Ishikawa (cell line): Measurements from ENCODE around the gene BABAM2.
A peak's percentile ranks its signal among the peaks of the same experiment; 100 is the strongest.

Experiments
- CEBPB ChIP-seq: IDR thresholded peaks from 2 replicates; pipeline ENCODE4 v1.6.1; 2012
- CREB1 ChIP-seq: IDR thresholded peaks from 2 replicates; pipeline ENCODE4 v1.6.1; 2012; ENCODE audit warnings: low read depth
- EGR1 ChIP-seq: IDR thresholded peaks from 2 replicates; pipeline ENCODE4 v1.6.1; 2012
- EP300 ChIP-seq: IDR thresholded peaks from 2 replicates; pipeline ENCODE4 v1.6.1; 2012; ENCODE audit warnings: borderline replicate concordance
- FOXM1 ChIP-seq: IDR thresholded peaks from 2 replicates; pipeline ENCODE4 v1.6.1; 2012; ENCODE audit warnings: low read depth, borderline replicate concordance
- NFIC ChIP-seq: IDR thresholded peaks from 2 replicates; pipeline ENCODE4 v1.6.1; 2012
- RAD21 ChIP-seq: IDR thresholded peaks from 2 replicates; pipeline ENCODE4 v1.6.1; 2012; ENCODE audit warnings: low read depth
- TAF1 ChIP-seq: IDR thresholded peaks from 2 replicates; pipeline ENCODE4 v1.6.1; 2012; ENCODE audit warnings: low read depth, mild to moderate bottlenecking
- TCF12 ChIP-seq: IDR thresholded peaks from 2 replicates; pipeline ENCODE4 v1.6.1; 2012; ENCODE audit warnings: low read depth
- TEAD4 ChIP-seq: IDR thresholded peaks from 2 replicates; pipeline ENCODE4 v1.6.1; 2012
- YY1 ChIP-seq: IDR thresholded peaks from 2 replicates; pipeline ENCODE4 v1.6.1; 2012; ENCODE audit warnings: low read depth
- ZBTB7A ChIP-seq: IDR thresholded peaks from 2 replicates; pipeline ENCODE4 v1.6.1; 2012; ENCODE audit warnings: low read depth
- TF ChIP-seq, protein P1 (sequence below): IDR thresholded peaks from 2 replicates; pipeline ENCODE4 v1.6.1; 2012; ENCODE audit warnings: low read depth, mild to moderate bottlenecking
- TF ChIP-seq, protein P2 (sequence below): IDR thresholded peaks from 2 replicates; pipeline ENCODE4 v1.6.1; 2012
- TF ChIP-seq, protein P3 (sequence below): IDR thresholded peaks from 2 replicates; pipeline ENCODE4 v1.6.1; 2012

The BABAM2 gene

DNA sequence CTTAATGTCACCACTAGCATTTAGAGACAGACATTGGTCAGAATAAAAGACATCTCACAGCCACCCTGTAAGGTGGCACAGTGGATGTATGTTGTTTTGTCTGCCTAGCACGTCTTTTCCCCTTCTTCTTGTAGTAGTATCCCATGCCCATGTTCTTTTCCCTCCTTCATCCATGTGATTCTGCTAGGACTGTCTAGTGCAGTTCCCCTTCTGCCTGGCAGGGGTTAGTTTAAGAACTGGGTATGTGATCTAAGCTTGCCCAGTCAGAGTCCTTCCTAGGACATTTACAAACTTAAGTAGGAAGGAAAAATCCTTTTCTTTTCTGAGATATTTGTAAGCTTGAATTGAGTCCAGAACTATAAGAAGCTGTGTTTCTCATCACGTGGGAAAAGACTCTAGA, 172.3 kb downstream of the BABAM2 start:
- TF ChIP-seq TCF12 (no peak), ZBTB7A (no peak), NFIC (no peak)
- TF ChIP-seq, protein P1, sequence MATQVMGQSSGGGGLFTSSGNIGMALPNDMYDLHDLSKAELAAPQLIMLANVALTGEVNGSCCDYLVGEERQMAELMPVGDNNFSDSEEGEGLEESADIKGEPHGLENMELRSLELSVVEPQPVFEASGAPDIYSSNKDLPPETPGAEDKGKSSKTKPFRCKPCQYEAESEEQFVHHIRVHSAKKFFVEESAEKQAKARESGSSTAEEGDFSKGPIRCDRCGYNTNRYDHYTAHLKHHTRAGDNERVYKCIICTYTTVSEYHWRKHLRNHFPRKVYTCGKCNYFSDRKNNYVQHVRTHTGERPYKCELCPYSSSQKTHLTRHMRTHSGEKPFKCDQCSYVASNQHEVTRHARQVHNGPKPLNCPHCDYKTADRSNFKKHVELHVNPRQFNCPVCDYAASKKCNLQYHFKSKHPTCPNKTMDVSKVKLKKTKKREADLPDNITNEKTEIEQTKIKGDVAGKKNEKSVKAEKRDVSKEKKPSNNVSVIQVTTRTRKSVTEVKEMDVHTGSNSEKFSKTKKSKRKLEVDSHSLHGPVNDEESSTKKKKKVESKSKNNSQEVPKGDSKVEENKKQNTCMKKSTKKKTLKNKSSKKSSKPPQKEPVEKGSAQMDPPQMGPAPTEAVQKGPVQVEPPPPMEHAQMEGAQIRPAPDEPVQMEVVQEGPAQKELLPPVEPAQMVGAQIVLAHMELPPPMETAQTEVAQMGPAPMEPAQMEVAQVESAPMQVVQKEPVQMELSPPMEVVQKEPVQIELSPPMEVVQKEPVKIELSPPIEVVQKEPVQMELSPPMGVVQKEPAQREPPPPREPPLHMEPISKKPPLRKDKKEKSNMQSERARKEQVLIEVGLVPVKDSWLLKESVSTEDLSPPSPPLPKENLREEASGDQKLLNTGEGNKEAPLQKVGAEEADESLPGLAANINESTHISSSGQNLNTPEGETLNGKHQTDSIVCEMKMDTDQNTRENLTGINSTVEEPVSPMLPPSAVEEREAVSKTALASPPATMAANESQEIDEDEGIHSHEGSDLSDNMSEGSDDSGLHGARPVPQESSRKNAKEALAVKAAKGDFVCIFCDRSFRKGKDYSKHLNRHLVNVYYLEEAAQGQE, result no peak
- TF ChIP-seq, protein P2, sequence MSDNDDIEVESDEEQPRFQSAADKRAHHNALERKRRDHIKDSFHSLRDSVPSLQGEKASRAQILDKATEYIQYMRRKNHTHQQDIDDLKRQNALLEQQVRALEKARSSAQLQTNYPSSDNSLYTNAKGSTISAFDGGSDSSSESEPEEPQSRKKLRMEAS, result no peak

DNA sequence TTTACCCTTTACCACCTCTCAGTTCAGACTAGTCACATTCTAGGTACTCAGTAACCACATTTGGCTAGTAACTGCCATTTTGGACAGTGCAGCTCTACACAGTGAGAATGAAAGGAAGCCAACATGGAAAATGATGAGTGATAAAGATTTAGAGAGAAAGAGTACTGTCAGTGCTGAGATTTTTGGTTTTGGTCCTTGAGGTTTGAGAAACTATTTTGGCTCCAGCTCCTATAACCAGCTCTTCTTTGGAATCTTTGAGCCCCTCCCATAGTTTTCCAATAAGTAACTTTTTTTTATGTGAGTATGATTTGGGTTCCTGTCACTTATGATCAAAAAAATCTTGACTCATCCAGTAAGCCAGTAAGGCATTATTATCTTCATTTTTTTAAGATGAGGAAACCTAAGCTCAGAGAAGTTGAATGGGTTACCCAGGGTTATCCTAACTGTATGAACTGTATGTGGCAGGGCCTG, 173.0 kb downstream of the BABAM2 start:
- no peak for TF ChIP-seq EGR1
- no peak for TF ChIP-seq TEAD4
- TF ChIP-seq EP300, result no peak

DNA sequence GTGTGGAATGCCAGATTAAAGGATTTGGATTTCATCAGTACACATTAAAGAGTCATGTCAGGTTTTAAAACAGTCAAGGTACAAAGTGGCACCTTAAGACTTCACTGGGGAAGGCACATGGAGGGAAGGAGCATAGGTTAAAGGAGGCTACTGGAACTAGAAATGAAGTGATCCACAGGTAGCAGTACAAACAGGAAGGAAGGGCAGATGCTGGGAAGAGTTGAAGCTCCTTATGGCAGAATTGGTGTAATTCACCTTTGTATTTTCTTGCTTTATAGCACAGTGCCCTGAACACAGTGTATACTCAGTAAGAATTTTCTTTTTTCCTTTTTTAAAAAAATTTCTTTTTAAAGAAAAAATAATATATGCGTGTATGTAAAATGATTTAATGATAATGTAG, 177.1 kb downstream of the BABAM2 start:
- TF ChIP-seq FOXM1, result no peak

DNA sequence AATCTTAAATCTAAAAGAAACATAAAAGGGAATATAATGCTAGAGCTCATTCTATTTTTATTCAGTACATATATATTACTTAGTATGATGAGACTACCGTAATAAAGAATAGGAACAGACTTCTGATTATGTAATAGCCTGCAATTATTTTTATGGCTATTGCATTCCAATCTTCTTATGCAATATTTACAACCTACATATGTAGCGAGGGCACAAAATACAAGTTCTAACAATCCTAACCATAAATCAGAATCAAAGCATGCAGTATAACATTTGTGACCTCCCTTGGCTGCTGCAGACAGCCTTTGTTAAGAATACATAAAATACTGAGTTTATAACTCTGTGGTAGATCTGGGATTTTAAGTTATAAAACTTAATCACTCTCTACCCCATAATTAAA, 177.6 kb downstream of the BABAM2 start:
- TF ChIP-seq, protein P2, result no peak
- TF ChIP-seq CEBPB, result peak; percentile 84
- peak; percentile 30; the same call in 1 of the 2 replicates for TF ChIP-seq TEAD4

DNA sequence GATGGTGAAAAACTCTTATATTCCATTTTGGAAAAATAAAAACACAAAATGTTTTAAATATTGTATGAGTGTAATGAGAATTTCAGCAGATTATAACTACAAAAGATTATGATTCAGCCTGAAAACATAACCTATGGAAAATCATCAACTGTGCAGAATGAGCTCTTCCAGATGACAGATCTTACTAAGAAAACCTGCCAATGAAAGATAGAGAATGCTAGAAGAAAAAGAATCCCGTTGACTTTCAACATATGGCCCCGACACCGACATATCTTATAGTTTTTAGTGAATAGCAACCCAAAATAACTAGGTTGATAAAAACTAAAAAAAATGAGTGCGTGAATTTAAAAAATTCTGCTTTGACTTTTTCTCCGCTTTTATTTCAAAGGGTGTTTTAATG, 178.0 kb downstream of the BABAM2 start:
- TF ChIP-seq RAD21, result no peak
- TF ChIP-seq CREB1, result no peak
- TF ChIP-seq, protein P1, result no peak
- TF ChIP-seq YY1, result no peak
- no peak for TF ChIP-seq TEAD4
- TF ChIP-seq CEBPB, result no peak
- no peak for TF ChIP-seq TCF12
- no peak for TF ChIP-seq NFIC
- no peak for TF ChIP-seq EP300

DNA sequence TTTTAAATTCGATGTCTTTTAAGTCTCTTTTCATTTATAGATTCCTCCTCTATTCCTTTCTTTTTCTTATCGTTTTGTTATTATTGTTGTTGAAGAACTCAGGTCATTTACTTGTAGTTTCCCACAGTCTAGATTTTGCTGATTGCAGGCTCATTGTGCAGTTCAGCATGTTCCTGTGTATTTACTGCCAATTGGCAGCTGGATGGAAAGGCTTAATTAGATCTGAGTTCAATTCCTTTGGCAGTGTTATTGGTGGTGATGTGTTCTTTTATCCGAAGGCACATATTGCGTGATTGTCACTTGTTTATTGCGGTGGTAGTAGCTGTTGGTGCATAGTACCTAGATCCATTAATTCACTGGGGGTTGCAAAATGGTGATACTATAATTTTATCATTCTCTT, 180.7 kb downstream of the BABAM2 start:
- TF ChIP-seq FOXM1, result no peak
- TF ChIP-seq TEAD4, result no peak
- no peak for TF ChIP-seq TCF12
- TF ChIP-seq ZBTB7A, result no peak
- no peak for TF ChIP-seq EGR1
- no peak for TF ChIP-seq NFIC
- TF ChIP-seq YY1, result no peak
- no peak for TF ChIP-seq EP300
- TF ChIP-seq, protein P1, result no peak
- TF ChIP-seq RAD21, result no peak
- no peak for TF ChIP-seq CEBPB
- TF ChIP-seq, protein P2, result no peak
- TF ChIP-seq, protein P3, sequence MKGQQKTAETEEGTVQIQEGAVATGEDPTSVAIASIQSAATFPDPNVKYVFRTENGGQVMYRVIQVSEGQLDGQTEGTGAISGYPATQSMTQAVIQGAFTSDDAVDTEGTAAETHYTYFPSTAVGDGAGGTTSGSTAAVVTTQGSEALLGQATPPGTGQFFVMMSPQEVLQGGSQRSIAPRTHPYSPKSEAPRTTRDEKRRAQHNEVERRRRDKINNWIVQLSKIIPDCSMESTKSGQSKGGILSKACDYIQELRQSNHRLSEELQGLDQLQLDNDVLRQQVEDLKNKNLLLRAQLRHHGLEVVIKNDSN, result no peak

DNA sequence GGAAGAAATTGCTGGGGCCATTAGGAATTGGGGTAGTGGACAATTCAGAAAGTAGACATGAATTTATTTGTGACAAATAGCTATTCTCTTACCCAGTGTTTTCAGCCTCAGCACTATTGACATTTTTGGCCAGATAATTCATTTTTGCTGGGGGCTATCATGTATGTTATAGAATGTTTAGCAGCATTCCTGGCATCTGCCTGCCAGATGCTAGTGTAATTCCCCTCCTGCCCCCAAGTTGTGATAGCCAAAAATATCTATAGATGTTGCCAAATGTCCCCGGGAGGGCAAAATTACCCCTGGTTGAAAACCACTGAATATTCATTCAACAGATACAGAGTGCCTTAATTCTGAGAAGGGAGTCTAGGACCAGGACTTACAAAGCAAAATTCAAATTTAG, 183.6 kb downstream of the BABAM2 start:
- TF ChIP-seq, protein P2, result no peak
- TF ChIP-seq RAD21 (no peak), FOXM1 (no peak), ZBTB7A (no peak), TEAD4 (no peak), TCF12 (no peak), TAF1 (no peak), CREB1 (no peak), CEBPB (no peak), YY1 (no peak), EP300 (no peak), EGR1 (no peak)
- TF ChIP-seq, protein P1, result no peak
